ENCODE measurements around the gene CDC5L.

CDC5L gene

DNA sequence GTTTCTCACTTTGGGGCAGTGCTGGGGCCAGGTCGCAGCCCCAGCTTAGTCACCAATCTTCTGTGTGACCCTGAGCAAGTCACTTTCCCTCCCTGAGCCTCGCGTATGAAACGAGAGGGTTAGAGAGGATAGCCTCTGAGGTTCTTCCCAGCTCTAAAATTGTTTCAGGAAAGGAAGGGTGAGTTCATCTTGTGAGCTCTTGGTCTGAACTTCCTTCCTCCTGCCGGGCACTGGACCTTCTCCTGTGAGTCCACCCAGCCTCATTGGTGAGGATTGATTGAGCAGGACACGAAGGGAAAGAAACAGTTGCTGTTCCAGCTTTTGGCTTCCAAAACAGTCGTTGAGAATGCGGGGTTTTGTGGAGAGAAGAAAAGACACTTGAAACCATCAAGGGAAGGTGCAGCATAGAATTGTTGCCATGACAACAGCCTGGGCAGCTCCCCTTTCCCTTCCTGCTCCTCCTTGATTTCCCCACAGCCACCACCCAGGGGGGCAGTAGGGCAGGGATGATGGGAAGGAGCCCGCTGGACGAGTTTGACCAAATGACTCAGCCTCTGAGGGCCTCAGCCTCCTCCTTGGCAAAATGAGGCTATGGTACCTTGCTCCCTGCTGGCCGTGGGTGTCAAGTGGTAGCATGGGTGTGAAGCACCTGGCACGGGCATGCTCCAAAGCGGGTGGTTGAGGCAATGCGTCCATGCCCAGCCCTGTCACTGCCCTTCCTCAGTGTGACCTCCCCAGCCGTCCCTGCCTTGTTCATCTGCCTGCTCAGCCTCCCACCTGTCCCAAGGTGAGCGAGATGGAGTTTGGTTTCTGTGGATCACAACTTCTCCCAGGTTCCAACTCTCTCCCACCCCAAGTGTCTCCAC lies 107.8 kb downstream of the CDC5L start:
- no peak for DNase-seq (ENCODE audit: insufficient read length, low spot score)
- TF ChIP-seq TAF1 (IDR thresholded peaks at IDR 0.05; ENCODE audit: low read depth, low read length) (no peak), POLR2AphosphoS5 (IDR thresholded peaks at IDR 0.05; ENCODE audit: low read depth, low read length) (no peak), PAX5 (IDR thresholded peaks at IDR 0.05; ENCODE audit: insufficient read depth, low read length, severe bottlenecking) (no peak), SPI1 (IDR thresholded peaks at IDR 0.05; ENCODE audit: low read depth, low read length) (no peak), POLR2A (IDR thresholded peaks at IDR 0.05; ENCODE audit: low read depth, low read length) (no peak), POU2F2 (IDR thresholded peaks at IDR 0.05; ENCODE audit: low read depth, low read length) (no peak)
- no peak for FAIRE-seq

DNA sequence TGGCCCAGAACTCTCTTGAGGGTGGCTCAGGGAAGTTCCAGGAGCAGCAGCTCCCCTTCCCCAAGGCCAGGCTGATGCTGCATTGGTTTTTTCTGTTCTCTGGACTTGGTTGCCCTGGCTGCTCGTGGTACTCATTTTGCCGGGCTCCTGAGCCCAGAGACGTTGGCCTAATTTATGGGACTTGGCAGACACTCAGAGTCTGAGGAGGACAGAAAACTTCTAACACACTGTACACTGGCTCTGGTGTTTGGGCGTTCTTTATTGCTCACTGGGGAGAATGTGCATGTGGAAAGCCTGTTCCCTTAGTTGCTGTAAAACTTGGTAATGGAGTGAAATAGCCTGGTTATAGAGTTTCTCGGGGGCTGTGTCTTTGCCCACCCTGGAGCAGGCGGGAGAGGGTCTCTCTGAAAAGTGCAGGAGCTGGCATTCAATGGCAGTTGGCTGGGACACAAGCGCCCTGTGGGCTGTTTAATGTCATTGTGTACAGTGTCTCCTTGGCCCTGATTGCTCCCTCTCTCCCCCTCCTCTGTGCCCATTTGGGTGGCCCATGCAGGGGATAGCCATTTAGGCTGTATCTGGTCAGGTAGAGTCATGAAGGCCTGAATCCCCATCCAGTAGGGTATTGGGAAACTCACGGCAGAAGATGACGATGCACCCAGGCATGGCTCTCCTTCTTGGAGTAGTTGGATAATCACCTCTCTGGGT lies 109.3 kb downstream of the CDC5L start:
- TF ChIP-seq TAF1 (IDR thresholded peaks at IDR 0.05; ENCODE audit: low read depth, low read length) (no peak), POLR2A (IDR thresholded peaks at IDR 0.05; ENCODE audit: low read depth, low read length) (no peak), POU2F2 (IDR thresholded peaks at IDR 0.05; ENCODE audit: low read depth, low read length) (no peak), PAX5 (IDR thresholded peaks at IDR 0.05; ENCODE audit: insufficient read depth, low read length, severe bottlenecking) (no peak), SPI1 (IDR thresholded peaks at IDR 0.05; ENCODE audit: low read depth, low read length) (no peak), POLR2AphosphoS5 (IDR thresholded peaks at IDR 0.05; ENCODE audit: low read depth, low read length) (no peak)
- DNase-seq (ENCODE audit: insufficient read length, low spot score) (no peak), FAIRE-seq (no peak)

DNA sequence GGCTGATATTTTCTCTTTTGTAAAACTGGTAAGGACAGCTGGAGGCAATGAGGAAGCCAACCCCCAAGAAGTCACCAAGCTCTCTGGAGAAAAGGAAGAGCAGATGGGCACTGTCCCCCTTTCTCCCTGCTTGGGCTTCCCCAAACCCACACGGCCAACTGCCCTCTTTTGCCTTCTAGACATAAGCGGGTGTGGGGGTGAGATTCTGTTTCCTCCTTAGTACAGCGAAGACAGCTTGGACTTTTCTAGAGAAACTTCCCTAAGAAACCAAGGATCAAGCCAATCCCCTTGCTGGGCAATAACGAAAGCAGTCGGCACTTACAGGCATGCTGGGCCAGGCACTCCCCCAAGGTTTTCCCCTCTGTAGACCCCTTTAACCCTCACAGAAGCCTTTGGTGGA lies 110.3 kb downstream of the CDC5L start:
- DNase-seq (ENCODE audit: insufficient read length, low spot score) (no peak), FAIRE-seq (no peak)
- TF ChIP-seq PAX5 (IDR thresholded peaks at IDR 0.05; ENCODE audit: insufficient read depth, low read length, severe bottlenecking) (no peak), POU2F2 (IDR thresholded peaks at IDR 0.05; ENCODE audit: low read depth, low read length) (no peak), SPI1 (IDR thresholded peaks at IDR 0.05; ENCODE audit: low read depth, low read length) (no peak)

DNA sequence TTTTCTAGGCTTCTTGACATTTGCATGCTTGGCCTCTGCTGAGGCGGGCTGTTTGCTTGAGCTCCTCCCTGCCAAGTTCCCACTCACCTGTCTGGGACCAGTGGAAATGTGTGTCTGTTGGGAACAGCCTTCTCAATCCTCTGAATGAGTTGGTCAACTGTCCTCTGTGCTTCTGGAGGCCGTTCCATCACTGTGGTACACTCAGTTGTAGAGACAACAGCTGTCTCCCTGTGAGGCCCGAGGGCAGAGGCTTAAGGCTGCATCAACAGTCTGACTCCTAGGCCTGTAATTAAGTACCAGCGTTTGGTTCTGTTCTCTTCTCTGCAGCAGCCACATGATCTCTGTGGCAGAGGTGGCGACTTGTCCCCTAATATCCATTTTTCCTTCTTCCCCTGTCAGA lies 110.9 kb downstream of the CDC5L start:
- no peak for FAIRE-seq
- TF ChIP-seq TAF1 (IDR thresholded peaks at IDR 0.05; ENCODE audit: low read depth, low read length) (no peak), SPI1 (IDR thresholded peaks at IDR 0.05; ENCODE audit: low read depth, low read length) (no peak), POLR2AphosphoS5 (IDR thresholded peaks at IDR 0.05; ENCODE audit: low read depth, low read length) (no peak), POU2F2 (IDR thresholded peaks at IDR 0.05; ENCODE audit: low read depth, low read length) (no peak), POLR2A (IDR thresholded peaks at IDR 0.05; ENCODE audit: low read depth, low read length) (no peak), PAX5 (IDR thresholded peaks at IDR 0.05; ENCODE audit: insufficient read depth, low read length, severe bottlenecking) (no peak)
- DNase-seq (ENCODE audit: insufficient read length, low spot score): no peak

DNA sequence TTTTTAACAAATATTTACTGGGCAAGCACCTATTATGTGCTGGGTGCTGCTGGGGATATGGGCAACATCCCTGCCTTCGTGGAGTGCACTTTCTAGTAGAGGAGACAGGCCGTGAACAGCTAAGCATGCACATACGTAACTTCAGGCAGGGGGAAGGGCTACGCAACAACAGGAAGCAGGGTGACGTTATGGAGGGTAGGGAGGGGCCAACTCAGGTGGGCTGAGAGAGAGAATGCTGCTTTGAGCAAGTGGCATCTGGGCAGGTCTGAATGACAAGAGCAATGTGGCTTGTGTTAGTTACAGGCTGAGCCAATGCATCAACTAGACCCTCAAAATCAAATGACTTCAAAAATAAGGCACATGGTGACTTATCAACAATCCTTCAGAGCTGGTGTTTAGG lies 112.1 kb downstream of the CDC5L start:
- FAIRE-seq: no peak
- no peak for DNase-seq (ENCODE audit: insufficient read length, low spot score)
- no peak for TF ChIP-seq POU2F2 (IDR thresholded peaks at IDR 0.05; ENCODE audit: low read depth, low read length)
- no peak for TF ChIP-seq TAF1 (IDR thresholded peaks at IDR 0.05; ENCODE audit: low read depth, low read length)
- no peak for TF ChIP-seq POLR2AphosphoS5 (IDR thresholded peaks at IDR 0.05; ENCODE audit: low read depth, low read length)
- no peak for TF ChIP-seq POLR2A (IDR thresholded peaks at IDR 0.05; ENCODE audit: low read depth, low read length)
- TF ChIP-seq PAX5 (IDR thresholded peaks at IDR 0.05; ENCODE audit: insufficient read depth, low read length, severe bottlenecking): no peak
- TF ChIP-seq SPI1 (IDR thresholded peaks at IDR 0.05; ENCODE audit: low read depth, low read length): no peak
